ENCODE measurements around the gene SPINK8. TPM values are rescaled to one million over a fixed set of nuclear protein-coding genes. Genes with fewer than 3 reads are reported as not detected.
"Not testable (repeated sequence)": the region's sequence is repeated elsewhere in the genome, so short reads cannot be mapped to it uniquely, and the experiment has no call there.

SPINK8 gene
- polyA plus RNA-seq, 4 donors = not detected

DNA sequence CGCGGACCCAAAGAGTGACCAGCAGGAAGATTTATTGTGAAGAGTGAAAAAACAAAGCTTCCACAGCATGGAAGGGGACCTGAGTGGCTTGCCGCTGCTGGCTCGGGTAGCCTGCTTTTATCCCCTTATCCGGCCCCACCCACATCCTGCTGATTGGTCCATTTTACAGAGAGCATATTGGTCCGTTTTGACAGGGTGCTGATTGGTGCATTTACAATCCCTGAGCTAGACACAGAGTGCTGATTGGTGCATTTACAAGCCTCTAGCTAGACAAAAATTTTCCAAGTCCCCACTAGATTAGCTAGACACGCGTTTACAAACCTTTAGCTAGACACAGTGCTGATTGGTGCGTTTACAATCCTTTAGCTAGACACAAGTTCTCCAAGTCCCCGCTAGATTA is 62.2 kb downstream of the SPINK8 start:
- not testable (repeated sequence) for H3K36me3 ChIP-seq (ENCODE audit: control insufficient read depth in 3 of 3, insufficient read depth in 2 of 3, low read depth in 1 of 3, low read length in 3 of 3); H3K9me3 ChIP-seq (ENCODE audit: control insufficient read depth in 2 of 2, insufficient read depth in 1 of 2, low read depth in 1 of 2, low read length in 1 of 2); DNase-seq; H3K27me3 ChIP-seq (ENCODE audit: control insufficient read depth in 3 of 3, insufficient read depth in 3 of 3, low read length in 3 of 3); FAIRE-seq; H3K27ac ChIP-seq (ENCODE audit: low read depth in 1 of 3, low read length in 2 of 3); H3K4me3 ChIP-seq (ENCODE audit: low read depth in 1 of 3, low read length in 3 of 3)
- 96 to 98% (median 97%) methylated on average over 10 of the region's 10 CpGs for WGBS, 3 donors
- H3K4me1 ChIP-seq (ENCODE audit: control insufficient read depth in 3 of 3, insufficient read depth in 2 of 3, low read depth in 1 of 3, low read length in 2 of 3) = peaks cover 0 to 20% (median 4%) of the 10 kb centered on the region in 3 donors

GRCh38 chr3:48270306-48270705 is 63.2 kb downstream of the SPINK8 start:
- Histone ChIP-seq H3K4me3 (ENCODE audit: low read depth in 1 of 3, low read length in 3 of 3) (no peak overlapping the region), H3K27ac (ENCODE audit: low read depth in 1 of 3, low read length in 2 of 3) (no peak overlapping the region), H3K36me3 (ENCODE audit: control insufficient read depth in 3 of 3, insufficient read depth in 2 of 3, low read depth in 1 of 3, low read length in 3 of 3) (peaks cover 0 to 4% (median 2%) of the 10 kb centered on the region in 3 donors), H3K27me3 (ENCODE audit: control insufficient read depth in 3 of 3, insufficient read depth in 3 of 3, low read length in 3 of 3) (peaks cover 0 to 5% (median 0%) of the 10 kb centered on the region in 3 donors), H3K9me3 (ENCODE audit: control insufficient read depth in 2 of 2, insufficient read depth in 1 of 2, low read depth in 1 of 2, low read length in 1 of 2) (peaks cover 0 to 3% of the 10 kb centered on the region in 2 donors), H3K4me1 (ENCODE audit: control insufficient read depth in 3 of 3, insufficient read depth in 2 of 3, low read depth in 1 of 3, low read length in 2 of 3) (peaks cover 0 to 20% (median 4%) of the 10 kb centered on the region in 3 donors)
- no peak for FAIRE-seq
- 83 to 87% (median 85%) methylated on average over 2 of the region's 2 CpGs for WGBS, 3 donors
- DNase-seq = no peak

- Histone ChIP-seq H3K9me3 (ENCODE audit: control insufficient read depth in 2 of 2, insufficient read depth in 1 of 2, low read depth in 1 of 2, low read length in 1 of 2) (peaks cover 0 to 3% of the 10 kb centered on the region in 2 donors), H3K27ac (ENCODE audit: low read depth in 1 of 3, low read length in 2 of 3) (peak overlapping the region in 2 of 3 donors; percentile 74 to 76), H3K4me1 (ENCODE audit: control insufficient read depth in 3 of 3, insufficient read depth in 2 of 3, low read depth in 1 of 3, low read length in 2 of 3) (peaks cover 0 to 20% (median 4%) of the 10 kb centered on the region in 3 donors), H3K27me3 (ENCODE audit: control insufficient read depth in 3 of 3, insufficient read depth in 3 of 3, low read length in 3 of 3) (peaks cover 0 to 5% (median 0%) of the 10 kb centered on the region in 3 donors), H3K36me3 (ENCODE audit: control insufficient read depth in 3 of 3, insufficient read depth in 2 of 3, low read depth in 1 of 3, low read length in 3 of 3) (peaks cover 0 to 4% (median 2%) of the 10 kb centered on the region in 3 donors), H3K4me3 (ENCODE audit: low read depth in 1 of 3, low read length in 3 of 3) (no peak overlapping the region)
- 86 to 91% (median 87%) methylated on average over 8 of the region's 8 CpGs for WGBS, 3 donors
- DNase-seq (no peak), FAIRE-seq (no peak)
Measured at GRCh38 chr3:48269592-48269991, 63.9 kb downstream of the SPINK8 start.

GRCh38 chr3:48268936-48269561 is 64.4 kb downstream of the SPINK8 start:
- H3K9me3 ChIP-seq (ENCODE audit: control insufficient read depth in 2 of 2, insufficient read depth in 1 of 2, low read depth in 1 of 2, low read length in 1 of 2) = peaks cover 0 to 3% of the 10 kb centered on the region in 2 donors
- H3K4me1 ChIP-seq (ENCODE audit: control insufficient read depth in 3 of 3, insufficient read depth in 2 of 3, low read depth in 1 of 3, low read length in 2 of 3) = peaks cover 0 to 20% (median 4%) of the 10 kb centered on the region in 3 donors
- 61 to 69% (median 69%) methylated on average over 23 of the region's 23 CpGs for WGBS, 3 donors
- peak; percentile 23 to 44 for DNase-seq
- peaks cover 0 to 5% (median 0%) of the 10 kb centered on the region in 3 donors for H3K27me3 ChIP-seq (ENCODE audit: control insufficient read depth in 3 of 3, insufficient read depth in 3 of 3, low read length in 3 of 3)
- peak overlapping the region; percentile 34 to 76 (median 74) for H3K27ac ChIP-seq (ENCODE audit: low read depth in 1 of 3, low read length in 2 of 3)
- H3K36me3 ChIP-seq (ENCODE audit: control insufficient read depth in 3 of 3, insufficient read depth in 2 of 3, low read depth in 1 of 3, low read length in 3 of 3) = peaks cover 0 to 6% (median 2%) of the 10 kb centered on the region in 3 donors
- FAIRE-seq = no peak
- no peak overlapping the region for H3K4me3 ChIP-seq (ENCODE audit: low read depth in 1 of 3, low read length in 3 of 3)

GRCh38 chr3:48268381-48268935 is 65.0 kb downstream of the SPINK8 start:
- Histone ChIP-seq H3K4me3 (ENCODE audit: low read depth in 1 of 3, low read length in 3 of 3) (no peak overlapping the region), H3K27me3 (ENCODE audit: control insufficient read depth in 3 of 3, insufficient read depth in 3 of 3, low read length in 3 of 3) (peaks cover 0 to 4% (median 0%) of the 10 kb centered on the region in 3 donors), H3K27ac (ENCODE audit: low read depth in 1 of 3, low read length in 2 of 3) (peak overlapping the region; percentile 60 to 76 (median 74)), H3K36me3 (ENCODE audit: control insufficient read depth in 3 of 3, insufficient read depth in 2 of 3, low read depth in 1 of 3, low read length in 3 of 3) (peaks cover 0 to 9% (median 2%) of the 10 kb centered on the region in 3 donors), H3K4me1 (ENCODE audit: control insufficient read depth in 3 of 3, insufficient read depth in 2 of 3, low read depth in 1 of 3, low read length in 2 of 3) (peaks cover 0 to 20% (median 4%) of the 10 kb centered on the region in 3 donors), H3K9me3 (ENCODE audit: control insufficient read depth in 2 of 2, insufficient read depth in 1 of 2, low read depth in 1 of 2, low read length in 1 of 2) (peaks cover 0 to 3% of the 10 kb centered on the region in 2 donors)
- no peak for FAIRE-seq
- peak; percentile 86 to 89 for DNase-seq
- 13 to 51% (median 26%) methylated on average over 13 of the region's 13 CpGs for WGBS, 3 donors

DNA sequence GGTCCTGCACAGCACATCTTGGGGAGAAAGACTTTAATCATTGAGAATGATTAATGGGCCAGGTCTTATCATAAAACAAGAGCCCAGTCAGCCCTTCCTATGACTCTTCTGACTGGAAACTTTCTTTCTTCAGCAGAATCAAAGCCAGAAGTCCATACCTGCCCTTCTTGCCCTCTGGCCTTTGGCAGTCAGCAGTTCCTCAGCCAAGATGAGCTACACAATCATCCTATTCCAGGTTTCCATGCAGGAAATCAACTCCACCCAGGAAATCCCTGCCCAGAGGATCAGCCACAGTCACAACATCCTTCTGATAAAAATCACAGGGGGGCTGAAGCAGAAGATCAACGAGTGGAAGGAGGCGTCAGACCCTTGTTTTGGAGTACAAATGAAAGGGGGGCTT is 65.7 kb downstream of the SPINK8 start:
- peak overlapping the region; percentile 60 to 76 (median 74) for H3K27ac ChIP-seq (ENCODE audit: low read depth in 1 of 3, low read length in 2 of 3)
- H3K36me3 ChIP-seq (ENCODE audit: control insufficient read depth in 3 of 3, insufficient read depth in 2 of 3, low read depth in 1 of 3, low read length in 3 of 3) = peaks cover 0 to 13% (median 3%) of the 10 kb centered on the region in 3 donors
- peaks cover 0 to 20% (median 4%) of the 10 kb centered on the region in 3 donors for H3K4me1 ChIP-seq (ENCODE audit: control insufficient read depth in 3 of 3, insufficient read depth in 2 of 3, low read depth in 1 of 3, low read length in 2 of 3)
- FAIRE-seq (no peak), DNase-seq (peak; percentile 28 to 44)
- H3K27me3 ChIP-seq (ENCODE audit: control insufficient read depth in 3 of 3, insufficient read depth in 3 of 3, low read length in 3 of 3) = no peaks in the 10 kb centered on the region
- H3K9me3 ChIP-seq (ENCODE audit: control insufficient read depth in 2 of 2, insufficient read depth in 1 of 2, low read depth in 1 of 2, low read length in 1 of 2) = peaks cover 0 to 3% of the 10 kb centered on the region in 2 donors
- no peak overlapping the region for H3K4me3 ChIP-seq (ENCODE audit: low read depth in 1 of 3, low read length in 3 of 3)
- 24 to 42% (median 33%) methylated on average over 2 of the region's 2 CpGs for whole genome bisulfite sequencing, 3 donors

- no peak overlapping the region for H3K27ac ChIP-seq (ENCODE audit: low read depth in 1 of 3, low read length in 2 of 3)
- WGBS, 3 donors = 95 to 100% (median 97%) methylated on average over 1 of the region's 1 CpG
- peaks cover 0 to 22% (median 2%) of the 10 kb centered on the region in 3 donors for H3K36me3 ChIP-seq (ENCODE audit: control insufficient read depth in 3 of 3, insufficient read depth in 2 of 3, low read depth in 1 of 3, low read length in 3 of 3)
- no peak overlapping the region for H3K4me3 ChIP-seq (ENCODE audit: low read depth in 1 of 3, low read length in 3 of 3)
- H3K9me3 ChIP-seq (ENCODE audit: control insufficient read depth in 2 of 2, insufficient read depth in 1 of 2, low read depth in 1 of 2, low read length in 1 of 2) = peaks cover 0 to 8% of the 10 kb centered on the region in 2 donors
- no peaks in the 10 kb centered on the region for H3K27me3 ChIP-seq (ENCODE audit: control insufficient read depth in 3 of 3, insufficient read depth in 3 of 3, low read length in 3 of 3)
- DNase-seq (no peak), FAIRE-seq (no peak)
- no peaks in the 10 kb centered on the region for H3K4me1 ChIP-seq (ENCODE audit: control insufficient read depth in 3 of 3, insufficient read depth in 2 of 3, low read depth in 1 of 3, low read length in 2 of 3)
Measured at GRCh38 chr3:48258530-48258929, 74.9 kb downstream of the SPINK8 start.

Measured in small intestine (tissue), 7 donors.